Mucosa of descending colon (tissue), 3 donors: Measurements from ENCODE around the gene SQOR. TPM values are rescaled to one million over a fixed set of nuclear protein-coding genes. Genes with fewer than 3 reads are reported as not detected.
"Not testable (repeated sequence)": the region's sequence is repeated elsewhere in the genome, so short reads cannot be mapped to it uniquely, and the experiment has no call there.

Source experiments
- ATAC-seq: fragments of 200-7000 bp; cut with Tn5 transposase; one replicate; pipeline ENCODE4 v1.9.1; 2020; ENCODE audit warnings: mild to moderate bottlenecking, moderate library complexity
- DNase-seq, 3 donors: peaks; one replicate each; pipeline ENCODE4 v3.0.0-alpha.2; 2020
- H3K36me3 ChIP-seq: fragments of 200-600 bp; one replicate; pipeline ENCODE4 v1.8.0; 2021; ENCODE audit warnings: low read depth, mild to moderate bottlenecking
- H3K4me1 ChIP-seq: fragments of 200-600 bp; one replicate; pipeline ENCODE4 v1.8.0; 2021; ENCODE audit warnings: low read depth, mild to moderate bottlenecking
- H3K4me3 ChIP-seq: fragments of 200-600 bp; one replicate; pipeline ENCODE4 v1.8.0; 2021; ENCODE audit warnings: mild to moderate bottlenecking
- H3K9me3 ChIP-seq: fragments of 200-600 bp; one replicate; pipeline ENCODE4 v1.8.0; 2021; ENCODE audit warnings: mild to moderate bottlenecking
- intact Hi-C, 2 donors: fragments of 100-400 bp; cut with DNase I in 1 of 2; cut with micrococcal nuclease in 1 of 2; formaldehyde crosslinking; loops; one replicate each; pipeline versions ENCODE4 v1.11.0 to v1.11.1; 2022; cut with DNase I, micrococcal nuclease
- total RNA-seq, 3 donors: library from RNA; stranded (reverse); fragmentation: NEBNext Ultra II Directional in 2 of 3; extraction: Animal tissue kit (Norgen Biotek cat#: 25700) in 2 of 3; gene quantifications; one replicate each; pipeline versions ENCODE4 v1.2.1 to v1.2.4, GENCODE V29; 2021 to 2023
- TF ChIP-seq, protein P1 (sequence below): fragments of 200-600 bp; IDR thresholded peaks from one replicate; pipeline ENCODE4 v1.8.0; 2022; ENCODE audit warnings: antibody characterized with exemption, mild to moderate bottlenecking
- donor health status: DM: no; HTN: no; CAD: no; lungs with moderate emphysema.
- donor health status: DM: no; HTN: no; CAD: no.
- donor health status: DM: no; HTN: yes; CAD: no.

The SQOR gene
- total RNA-seq, 3 donors from 2014 or later, result 197 to 409 (median 403) TPM

DNA sequence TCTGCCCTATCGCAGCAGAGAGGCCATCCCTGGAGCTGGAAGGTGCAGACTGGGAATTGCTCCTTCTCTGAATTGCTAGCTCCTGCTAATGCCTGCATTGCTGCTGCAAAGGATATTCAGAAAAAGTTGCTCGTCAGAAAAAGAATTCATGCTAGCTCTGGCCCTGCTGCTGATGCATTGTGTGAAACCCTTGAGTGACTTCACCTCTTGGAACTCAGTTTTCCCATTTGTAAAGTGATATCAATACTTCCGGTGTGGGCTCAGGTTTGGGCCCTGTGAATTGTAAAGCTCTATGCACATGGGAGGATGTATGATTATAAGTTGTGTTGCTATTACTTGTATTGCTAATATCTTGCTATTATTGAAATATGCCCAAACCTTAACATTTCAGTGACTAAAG, 11.4 kb downstream of the SQOR start:
- Histone ChIP-seq H3K4me3 (no peak overlapping the region), H3K4me1 (peaks cover 67% of the 10 kb centered on the region), H3K9me3 (no peaks in the 10 kb centered on the region), H3K36me3 (no peaks in the 10 kb centered on the region)
- DNase-seq (peak in 1 of 3 donors; percentile 33), ATAC-seq (no peak)
- TF ChIP-seq, protein P1, sequence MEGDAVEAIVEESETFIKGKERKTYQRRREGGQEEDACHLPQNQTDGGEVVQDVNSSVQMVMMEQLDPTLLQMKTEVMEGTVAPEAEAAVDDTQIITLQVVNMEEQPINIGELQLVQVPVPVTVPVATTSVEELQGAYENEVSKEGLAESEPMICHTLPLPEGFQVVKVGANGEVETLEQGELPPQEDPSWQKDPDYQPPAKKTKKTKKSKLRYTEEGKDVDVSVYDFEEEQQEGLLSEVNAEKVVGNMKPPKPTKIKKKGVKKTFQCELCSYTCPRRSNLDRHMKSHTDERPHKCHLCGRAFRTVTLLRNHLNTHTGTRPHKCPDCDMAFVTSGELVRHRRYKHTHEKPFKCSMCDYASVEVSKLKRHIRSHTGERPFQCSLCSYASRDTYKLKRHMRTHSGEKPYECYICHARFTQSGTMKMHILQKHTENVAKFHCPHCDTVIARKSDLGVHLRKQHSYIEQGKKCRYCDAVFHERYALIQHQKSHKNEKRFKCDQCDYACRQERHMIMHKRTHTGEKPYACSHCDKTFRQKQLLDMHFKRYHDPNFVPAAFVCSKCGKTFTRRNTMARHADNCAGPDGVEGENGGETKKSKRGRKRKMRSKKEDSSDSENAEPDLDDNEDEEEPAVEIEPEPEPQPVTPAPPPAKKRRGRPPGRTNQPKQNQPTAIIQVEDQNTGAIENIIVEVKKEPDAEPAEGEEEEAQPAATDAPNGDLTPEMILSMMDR, result no peak
- intact Hi-C loops, result no loop called here

DNA sequence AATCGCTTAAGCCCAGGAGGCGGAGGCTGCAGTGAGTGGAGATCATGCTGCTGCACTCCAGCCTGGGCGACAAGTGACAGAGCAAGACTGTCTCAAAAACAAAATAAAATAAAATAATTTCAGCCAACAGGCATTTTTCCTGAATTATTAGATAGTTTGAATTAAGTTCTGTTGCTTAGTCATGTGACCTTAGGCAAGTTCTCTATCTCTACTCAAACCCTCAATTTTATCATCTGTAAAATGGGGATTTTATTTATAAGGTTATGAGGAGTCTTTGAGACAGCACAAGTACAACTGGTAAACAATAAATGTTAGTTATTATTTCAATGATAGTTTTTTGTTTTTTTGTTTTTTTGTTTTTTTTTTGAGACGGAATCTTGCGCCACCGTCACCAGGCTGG, 13.0 kb downstream of the SQOR start:
- peaks cover 54% of the 10 kb centered on the region for H3K4me1 ChIP-seq
- intact Hi-C loops, result no loop called here
- H3K9me3 ChIP-seq, result no peaks in the 10 kb centered on the region
- ATAC-seq (no peak), DNase-seq (no peak)
- TF ChIP-seq, protein P1, result no peak
- no peaks in the 10 kb centered on the region for H3K36me3 ChIP-seq
- no peak overlapping the region for H3K4me3 ChIP-seq

DNA sequence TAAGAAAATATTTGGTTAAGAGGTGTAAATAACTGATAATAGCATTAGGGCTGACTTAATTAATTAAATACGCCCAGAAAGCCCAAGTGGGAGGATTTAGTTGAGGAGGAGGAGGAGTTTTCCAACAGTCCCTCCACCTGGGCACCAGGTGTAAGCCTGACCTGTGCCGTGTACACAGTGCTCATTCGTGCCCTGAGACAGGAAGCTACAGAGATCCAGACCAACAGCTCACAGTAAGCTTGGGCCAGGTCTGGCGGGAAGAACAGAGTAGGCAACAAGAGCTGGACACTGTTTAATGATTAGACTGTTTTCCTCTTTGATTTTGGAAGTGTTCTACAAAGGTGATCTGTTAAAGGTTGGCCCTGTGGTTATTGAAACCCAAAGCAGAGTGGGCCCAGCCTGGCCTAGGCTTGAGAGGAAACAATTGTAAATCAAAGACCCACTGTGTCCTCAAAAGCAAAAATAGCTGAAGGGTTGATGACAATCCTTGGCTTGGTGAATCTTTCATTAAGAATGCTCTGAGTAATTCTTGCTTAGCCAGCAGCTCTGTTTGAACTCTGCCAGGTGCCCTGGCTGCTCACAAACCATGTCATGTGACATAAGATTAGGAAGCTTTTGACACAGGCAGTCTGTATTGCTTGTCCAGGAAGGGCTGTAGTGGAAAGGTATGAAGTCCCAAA, 13.8 kb downstream of the SQOR start:
- intact Hi-C loops, result no loop called here
- DNase-seq (peak in 1 of 3 donors; percentile 54), ATAC-seq (peak; percentile 68)
- Histone ChIP-seq H3K4me3 (no peak overlapping the region), H3K36me3 (no peaks in the 10 kb centered on the region), H3K9me3 (no peaks in the 10 kb centered on the region), H3K4me1 (peaks cover 58% of the 10 kb centered on the region)
- TF ChIP-seq, protein P1, result no peak

DNA sequence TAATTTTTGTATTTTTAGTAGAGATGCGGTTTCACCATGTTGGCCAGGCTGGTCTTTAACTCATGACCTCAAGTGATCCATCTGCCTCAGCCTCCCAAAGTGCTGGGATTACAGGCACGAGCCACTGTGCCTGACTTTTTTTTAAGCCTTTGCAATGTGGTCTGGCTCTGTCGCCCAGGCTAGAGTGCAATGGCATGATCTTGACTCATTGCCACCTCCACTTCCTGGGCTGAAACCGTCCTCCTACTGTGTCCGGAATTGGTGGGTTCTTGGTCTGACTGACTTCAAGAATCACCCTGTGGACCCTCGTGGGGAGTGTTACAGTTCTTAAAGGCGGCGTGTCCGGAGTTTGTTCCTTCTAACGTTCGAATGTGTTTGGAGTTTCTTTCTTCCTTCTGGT, 15.2 kb downstream of the SQOR start:
- H3K4me3 ChIP-seq, intact Hi-C loops, H3K36me3 ChIP-seq, H3K9me3 ChIP-seq, ATAC-seq, DNase-seq: not testable (repeated sequence)
- H3K4me1 ChIP-seq, result peaks cover 56% of the 10 kb centered on the region

DNA sequence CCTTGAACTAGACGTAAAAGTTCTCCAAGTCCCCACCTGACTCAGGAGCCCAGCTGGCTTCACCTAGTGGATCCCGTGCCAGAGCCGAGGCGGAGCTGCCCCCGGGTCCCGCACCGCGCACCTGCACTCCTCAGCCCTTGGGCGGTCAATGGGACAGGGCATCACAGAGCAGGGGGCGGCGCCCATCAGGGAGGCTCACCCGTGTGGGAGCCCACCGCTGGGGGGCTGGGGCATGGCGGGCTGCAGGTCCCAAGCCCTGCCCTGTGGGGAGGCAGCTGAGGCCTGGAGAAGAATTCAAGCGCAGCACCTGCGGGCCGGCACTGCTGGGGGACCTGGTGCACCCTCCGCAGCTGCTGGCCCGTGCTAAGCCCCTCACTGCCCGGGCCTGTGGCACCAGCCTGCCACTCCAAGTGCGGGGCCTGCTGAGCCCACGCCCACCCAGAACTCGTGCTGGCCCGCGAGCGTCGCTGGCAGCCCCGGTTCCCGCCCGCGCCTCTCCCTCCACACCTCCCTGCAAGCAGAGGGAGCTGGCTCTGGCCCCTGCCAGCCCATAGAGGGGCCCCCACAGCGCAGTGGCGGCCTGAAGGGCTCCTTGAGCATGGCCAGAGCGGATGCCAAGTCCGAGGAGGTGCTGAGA, 16.2 kb downstream of the SQOR start:
- H3K36me3 ChIP-seq, result no peaks in the 10 kb centered on the region
- no peak overlapping the region for H3K4me3 ChIP-seq
- H3K9me3 ChIP-seq, result no peaks in the 10 kb centered on the region
- H3K4me1 ChIP-seq, result peaks cover 46% of the 10 kb centered on the region
- DNase-seq (no peak), ATAC-seq (no peak)
- intact Hi-C loops, result no loop called here
- TF ChIP-seq, protein P1, result no peak

DNA sequence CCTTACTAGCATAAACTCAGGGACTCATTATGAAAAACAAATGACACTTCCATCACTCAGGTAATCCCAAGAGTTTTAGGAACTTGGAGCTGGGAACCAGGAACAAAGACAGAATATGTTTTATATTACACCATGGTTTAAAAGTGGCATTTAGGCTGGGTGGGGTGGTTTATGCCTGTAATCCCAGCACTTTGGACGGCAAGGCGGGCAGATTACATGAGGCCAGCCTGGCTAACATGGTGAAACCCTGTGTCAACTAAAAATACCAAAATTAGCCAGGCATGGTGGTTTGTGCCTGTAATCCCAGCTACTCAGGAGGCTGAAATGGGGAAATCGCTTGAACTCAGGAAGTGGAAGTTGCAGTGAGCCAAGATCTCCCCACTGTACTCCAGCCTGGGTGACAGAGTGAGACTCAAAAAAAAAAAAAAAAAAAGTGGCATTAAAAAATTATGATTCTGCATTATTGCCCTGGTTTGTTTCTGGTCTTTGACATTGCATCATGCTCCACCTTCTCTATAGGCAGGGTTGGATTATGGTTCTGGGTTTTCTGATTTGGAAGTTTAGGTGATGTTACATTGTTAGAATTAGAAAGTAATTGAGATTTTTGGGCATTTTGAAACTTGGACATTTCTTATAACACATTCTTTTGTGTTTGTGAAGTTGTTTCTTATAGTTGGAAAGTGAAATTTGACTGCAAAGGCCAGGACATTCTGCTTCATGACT, 19.0 kb downstream of the SQOR start:
- TF ChIP-seq, protein P1, result no peak

More for the DNA sequence above, 19.0 kb downstream of the SQOR start:
- no peaks in the 10 kb centered on the region for H3K9me3 ChIP-seq
- DNase-seq (peak in 2 of 3 donors; percentile 58), ATAC-seq (peak; percentile 35)
- no peak overlapping the region for H3K4me3 ChIP-seq
- H3K36me3 ChIP-seq, result no peaks in the 10 kb centered on the region
- intact Hi-C loops, result no loop called here
- H3K4me1 ChIP-seq, result peaks cover 44% of the 10 kb centered on the region
